Stimulated activated CD4-positive, alpha-beta T cell treated with anti-CD3 and anti-CD28 coated beads, Interleukin-4, amount 100 ng/mL, for 4 hours (primary cell): ENCODE results near the gene ACTL10.

Source experiments
- DNase-seq, 2 experiments: peaks; one replicate each; pipeline ENCODE4 v3.0.0-alpha.2; 2020

The ACTL10 gene

DNA sequence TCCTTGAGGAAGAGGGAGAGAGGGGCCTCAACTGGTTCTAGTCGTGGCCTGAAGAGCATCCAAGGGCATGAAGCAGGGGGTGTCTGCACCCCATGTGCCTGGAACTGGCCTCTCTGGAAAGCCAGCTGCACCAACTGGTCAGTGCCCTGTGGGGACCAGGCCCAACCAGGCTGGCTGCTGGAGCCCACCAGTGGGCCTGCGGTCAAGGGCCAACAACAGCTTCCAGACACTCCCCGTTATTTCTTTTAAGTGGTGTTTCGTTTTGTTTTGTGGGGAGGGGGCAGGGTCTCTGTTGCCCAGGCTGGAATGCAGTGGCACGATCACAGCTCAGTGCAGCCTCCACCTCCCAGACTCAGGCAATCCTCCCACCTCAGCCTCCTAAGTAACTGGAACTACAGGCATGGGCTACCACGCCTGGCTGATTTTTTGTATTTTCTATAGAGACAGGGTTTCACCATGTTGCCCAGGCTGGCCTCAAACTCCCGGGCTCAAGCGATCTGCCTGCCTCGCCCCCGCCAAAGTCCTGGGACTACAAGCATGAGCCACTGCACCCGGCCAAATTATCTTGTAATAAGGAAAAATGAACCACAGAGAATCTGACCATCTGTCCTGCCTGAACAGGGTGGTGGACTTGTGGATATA is 16.5 kb upstream of the ACTL10 start:
- DNase-seq: no peak

DNA sequence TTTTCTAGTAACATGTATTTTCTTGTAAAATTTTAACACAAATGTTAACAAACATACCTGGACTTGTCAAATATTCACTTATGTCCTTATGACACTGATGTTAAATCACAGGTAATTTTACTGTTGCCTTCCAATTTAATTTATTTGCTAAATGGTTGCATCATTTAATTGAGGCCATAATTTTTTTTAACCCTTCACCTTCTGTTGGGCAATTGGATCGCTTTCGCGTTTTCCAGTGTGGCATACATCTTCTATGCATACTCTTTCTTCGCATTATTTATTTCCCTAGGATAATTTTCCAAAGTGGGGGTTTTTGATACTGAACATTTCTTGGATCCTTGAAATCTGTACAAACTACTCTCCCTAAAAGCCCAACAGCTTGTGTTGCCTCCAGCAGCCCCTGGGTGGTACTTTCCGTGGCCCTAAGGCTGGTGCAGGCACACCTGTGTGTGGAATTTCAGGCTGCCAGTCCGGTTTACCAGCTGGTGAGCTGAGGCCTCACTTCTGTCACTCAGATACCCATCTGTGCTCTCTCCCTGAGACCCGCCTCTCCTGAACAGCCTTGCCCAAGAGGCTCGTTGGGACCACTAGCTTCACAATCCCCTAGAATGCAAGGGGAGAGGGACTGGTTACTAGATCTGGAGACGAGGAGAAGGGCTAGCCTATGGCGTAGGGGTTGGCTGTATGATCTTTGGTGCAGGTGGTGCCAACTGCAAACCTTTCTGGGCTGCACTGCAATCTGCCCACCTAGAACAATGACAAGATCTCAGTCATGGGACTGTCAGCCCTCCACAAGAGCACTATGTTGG is 15.8 kb upstream of the ACTL10 start:
- no peak for DNase-seq

DNA sequence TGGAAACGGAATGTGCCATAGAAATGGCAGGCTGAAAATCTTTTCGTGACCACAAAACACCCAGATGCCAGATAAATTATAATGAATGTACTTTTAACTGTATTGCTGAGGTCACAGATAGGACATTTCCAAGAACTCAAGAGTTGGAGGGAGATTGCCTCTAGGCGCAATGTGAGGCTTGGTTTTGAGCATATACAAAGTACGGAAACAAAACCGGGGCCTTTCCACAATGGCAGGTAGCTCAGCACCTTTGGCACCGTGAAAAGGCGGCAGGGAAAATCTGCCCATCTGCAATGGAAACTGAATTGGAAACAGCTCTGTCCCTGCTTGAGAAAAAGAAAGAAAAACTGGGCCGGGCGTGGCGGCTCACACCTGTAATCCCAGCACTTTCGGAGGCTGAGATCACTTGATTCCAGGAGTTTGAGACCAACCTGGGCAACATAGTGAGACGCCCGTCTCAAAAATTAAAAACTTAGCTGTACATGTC is 15.1 kb upstream of the ACTL10 start:
- DNase-seq: no peak

DNA sequence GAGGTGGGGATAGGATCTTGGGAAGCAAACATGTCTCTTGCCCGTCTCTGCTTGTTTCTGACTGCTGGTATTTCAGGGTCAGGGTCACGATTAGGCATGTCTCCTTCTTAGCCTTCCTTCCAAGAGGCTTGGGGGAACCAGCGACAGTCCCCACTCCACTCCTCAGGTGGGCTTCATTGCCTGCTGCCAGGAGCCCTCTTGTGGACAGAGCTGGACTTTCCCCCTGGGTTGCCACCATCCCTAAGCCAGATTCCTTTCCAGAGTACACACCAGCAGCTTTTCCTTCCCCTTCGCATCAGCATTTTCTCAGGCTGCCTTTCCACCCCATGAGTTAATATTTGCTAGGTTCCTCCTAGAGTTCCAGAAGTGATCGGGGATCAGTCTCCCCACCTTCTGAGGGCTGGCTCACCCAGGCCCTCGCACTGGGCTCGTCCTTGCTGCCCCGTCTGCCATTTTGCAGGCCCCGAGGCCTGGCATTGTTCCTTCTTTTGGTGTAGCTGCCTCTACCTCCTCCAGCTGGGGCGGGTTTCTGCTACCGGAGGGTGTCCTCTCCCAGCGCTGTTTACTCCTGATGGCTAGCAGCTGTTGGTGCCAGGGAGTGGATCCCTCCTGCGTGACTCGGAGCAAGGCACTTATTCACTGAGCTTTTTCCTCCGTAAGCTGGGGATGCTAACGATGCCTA is 13.4 kb upstream of the ACTL10 start:
- no peak for DNase-seq

DNA sequence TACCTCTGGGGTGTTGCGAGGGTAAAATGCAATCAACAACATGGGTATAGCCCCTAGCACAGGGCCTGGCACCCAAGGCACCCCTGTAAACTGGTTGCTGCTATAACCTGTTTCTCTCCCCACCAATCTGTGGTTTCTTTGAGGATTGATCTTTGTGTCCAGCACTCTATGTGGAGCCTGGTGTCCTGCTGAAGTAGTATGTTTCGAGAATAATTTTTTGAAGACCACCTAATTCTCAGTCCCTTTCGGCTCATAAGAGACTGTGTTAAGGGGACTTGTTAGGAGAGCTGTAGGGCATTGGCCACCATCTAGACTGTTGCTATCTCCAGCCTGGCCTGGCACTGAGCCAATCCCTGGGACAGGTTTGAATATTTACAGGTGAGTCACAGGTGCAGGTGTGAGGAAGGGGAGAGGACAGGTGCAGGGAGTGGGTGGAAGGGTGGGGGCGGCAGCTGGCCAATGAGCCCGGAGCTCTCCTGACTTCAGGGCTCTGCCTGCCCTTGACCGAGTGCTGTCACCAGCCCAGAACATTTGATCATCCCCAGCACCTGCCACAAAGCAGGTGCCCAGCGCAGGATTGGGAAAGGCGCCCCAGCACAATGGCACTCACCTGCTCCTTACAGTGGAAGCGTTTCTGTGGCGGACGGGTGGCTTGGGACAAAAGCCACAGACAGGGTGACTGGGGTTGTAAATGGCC is 12.7 kb upstream of the ACTL10 start:
- no peak for DNase-seq

DNA sequence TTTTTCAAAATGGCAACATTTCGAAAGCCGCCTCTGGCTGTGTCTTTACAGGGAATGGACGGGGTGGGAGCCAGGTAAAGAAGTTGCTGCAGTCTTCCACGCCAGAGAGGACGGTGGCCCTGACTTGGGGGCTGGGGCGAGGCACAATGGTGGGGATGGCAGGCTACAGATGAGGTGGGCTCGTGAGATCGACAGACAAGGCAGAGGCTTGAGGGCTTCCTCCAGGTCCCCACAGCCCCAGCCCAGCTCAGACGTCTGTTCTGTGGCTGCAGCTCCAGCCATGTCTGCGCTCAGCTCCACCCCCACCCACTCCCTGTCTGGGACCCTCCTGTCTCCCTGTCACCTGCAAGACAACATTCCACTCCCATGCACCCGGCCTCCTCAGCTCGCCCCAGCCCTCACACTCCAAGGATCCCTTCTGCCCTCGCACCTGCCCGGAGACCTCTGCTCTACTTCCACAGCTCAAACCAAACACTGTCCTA is 12.0 kb upstream of the ACTL10 start:
- no peak for DNase-seq

DNA sequence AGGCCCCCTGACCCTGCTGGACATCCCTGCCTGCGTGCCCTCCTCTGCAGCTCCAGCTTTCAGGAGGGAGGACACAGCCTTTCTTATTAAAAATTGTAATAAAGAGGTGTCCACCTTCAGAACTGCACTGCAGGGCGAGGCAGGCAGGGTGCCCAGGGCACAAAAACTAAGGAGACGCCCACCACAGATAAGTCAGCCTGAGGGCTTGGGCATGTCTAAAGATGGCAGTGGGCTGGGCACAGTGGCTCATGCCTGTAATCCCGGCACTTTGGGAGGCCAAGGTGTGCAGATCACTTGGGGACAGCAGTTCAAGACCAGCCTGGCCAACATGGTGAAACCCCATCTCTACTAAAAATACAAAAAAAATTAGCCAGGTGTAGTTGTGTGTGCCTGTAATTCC is 11.6 kb upstream of the ACTL10 start:
- DNase-seq: no peak

DNA sequence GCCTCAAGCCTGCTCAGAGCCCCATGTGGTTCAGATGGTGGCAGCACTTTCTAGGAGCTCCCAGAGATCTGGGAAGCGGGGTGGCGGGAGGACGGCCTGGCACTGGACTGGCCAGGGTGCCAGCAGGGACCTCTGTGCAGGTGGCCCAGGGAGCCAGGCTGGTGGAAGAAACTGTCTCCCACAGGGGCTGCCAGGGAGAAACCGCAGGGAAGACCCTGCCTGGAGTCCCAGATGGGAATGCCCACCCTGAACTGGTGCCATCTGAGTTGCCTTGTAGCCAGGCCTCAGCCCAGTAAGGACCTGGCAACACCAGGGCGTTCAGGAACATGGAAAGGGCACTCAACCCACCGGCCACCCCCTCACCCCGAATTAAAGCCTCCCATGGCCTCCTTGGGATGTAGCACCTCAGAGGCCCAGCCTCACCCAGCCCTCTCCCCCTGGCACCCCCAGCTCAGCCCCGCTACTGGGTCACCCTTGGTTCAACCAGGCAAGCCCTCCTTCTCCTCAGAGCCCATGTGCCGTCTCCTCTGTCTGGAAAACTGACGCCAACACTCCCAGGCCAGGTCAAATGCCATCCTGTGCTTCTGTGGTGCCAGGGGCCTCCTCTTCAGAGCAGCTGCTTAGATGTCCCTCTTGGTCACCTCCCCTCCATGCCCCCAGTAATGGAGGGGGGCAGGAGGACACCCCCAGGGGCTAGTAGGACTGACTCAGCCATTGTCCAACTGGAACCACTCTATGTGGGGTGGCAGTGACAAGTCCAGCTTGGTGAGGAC is 10.5 kb upstream of the ACTL10 start:
- DNase-seq: no peak

DNA sequence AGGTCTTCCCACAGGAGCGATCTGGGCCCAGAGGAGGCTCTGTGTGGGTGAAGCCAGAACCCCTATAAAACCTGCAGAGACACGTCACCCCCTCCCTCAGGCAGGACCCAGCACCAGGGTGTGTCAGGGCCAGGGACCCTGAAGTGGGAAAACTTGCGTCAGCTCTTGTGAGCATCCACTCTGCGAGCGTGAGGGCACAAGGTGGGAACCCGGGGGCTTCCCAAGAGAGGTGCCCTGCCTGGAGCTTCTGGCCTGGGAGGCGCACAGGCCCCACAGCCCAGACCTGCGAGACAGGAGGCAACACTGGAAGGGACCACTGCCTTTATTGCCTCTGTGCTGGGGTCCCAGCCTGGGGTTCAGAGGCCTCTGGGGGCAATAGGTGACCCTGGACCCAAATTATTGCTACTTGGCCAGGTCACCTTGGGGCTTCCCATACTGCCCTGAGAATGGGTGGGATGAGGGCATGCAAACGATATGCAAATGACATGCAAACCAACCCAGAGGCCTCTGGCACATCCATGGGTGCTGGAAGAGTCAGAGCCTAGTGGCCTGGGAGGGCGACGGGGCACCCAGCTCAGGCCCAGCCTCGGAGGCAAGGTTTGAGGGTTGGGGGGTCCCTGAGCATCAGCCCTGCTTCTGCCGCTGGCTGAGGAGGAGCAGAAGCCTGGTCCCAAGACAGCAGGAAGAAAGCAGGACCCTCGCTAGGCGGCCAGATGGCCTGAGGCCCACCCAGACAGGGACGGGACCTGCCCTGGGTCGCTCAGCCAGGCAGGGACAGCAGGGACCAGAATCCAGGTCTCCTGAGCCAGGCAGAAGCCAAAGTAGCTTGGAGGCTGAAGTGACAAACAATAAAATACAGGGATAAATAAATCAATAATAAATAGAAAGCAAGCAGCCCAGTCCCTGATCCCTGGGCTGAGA is 9.7 kb upstream of the ACTL10 start:
- no peak for DNase-seq

DNA sequence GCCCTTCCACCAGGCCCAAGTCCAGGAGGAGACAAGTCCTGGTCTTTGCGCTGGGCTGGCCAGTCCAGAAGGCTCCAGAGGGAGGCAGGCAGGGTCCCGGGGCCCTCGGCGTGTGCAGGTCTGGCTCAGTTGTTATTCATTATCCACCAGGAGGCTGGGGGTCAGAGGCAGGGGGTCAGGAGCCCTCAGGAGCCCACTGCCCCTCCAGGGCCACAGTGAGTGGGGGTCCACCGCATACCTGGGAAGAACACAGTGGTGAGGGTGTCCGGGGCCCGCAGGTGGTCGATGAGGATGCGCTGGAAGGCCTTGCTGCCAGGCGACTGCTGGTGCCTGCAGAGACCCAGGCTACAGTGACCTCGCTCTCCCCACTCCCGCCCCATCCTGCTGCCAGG is 9.0 kb upstream of the ACTL10 start:
- DNase-seq: no peak

DNA sequence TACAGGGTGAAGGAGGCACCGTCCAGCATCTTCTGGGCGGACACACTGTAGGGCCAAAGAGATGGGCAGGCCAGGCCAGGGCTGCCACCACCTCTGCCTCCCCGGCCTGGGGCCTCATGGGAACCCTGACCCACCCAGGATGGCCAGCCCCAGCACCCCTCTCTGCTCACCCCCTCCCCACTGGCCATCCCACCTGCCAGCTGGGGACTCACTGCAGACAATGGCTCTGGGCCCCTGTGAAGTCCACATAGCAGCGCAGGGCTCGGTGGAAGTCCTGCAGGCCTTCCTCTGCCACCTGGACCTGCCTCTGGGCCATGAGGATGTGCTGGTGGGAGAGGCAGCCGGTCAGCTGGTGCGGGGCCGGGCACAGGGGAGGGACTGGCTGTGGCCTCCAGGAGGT is 8.2 kb upstream of the ACTL10 start:
- DNase-seq: no peak

DNA sequence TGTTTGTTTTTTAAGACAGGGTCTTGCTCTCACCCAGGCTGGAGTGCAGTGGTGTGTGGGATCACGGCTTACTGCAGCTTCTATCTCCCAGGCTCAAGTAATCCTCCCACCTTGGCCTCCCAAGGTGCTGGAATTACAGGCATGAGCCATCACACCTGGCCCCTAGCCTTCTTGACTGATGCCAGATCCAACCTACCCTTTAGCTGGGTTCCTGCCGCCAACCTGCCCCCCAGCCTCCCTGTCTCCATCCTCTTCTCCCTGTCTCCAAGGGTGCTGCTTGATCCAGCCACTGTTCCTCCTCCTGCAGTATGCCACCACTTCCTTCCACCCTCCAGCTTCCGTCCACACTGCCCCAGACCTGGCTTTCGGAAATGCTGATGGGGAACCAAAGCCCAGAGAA is 7.8 kb upstream of the ACTL10 start:
- DNase-seq: no peak

DNA sequence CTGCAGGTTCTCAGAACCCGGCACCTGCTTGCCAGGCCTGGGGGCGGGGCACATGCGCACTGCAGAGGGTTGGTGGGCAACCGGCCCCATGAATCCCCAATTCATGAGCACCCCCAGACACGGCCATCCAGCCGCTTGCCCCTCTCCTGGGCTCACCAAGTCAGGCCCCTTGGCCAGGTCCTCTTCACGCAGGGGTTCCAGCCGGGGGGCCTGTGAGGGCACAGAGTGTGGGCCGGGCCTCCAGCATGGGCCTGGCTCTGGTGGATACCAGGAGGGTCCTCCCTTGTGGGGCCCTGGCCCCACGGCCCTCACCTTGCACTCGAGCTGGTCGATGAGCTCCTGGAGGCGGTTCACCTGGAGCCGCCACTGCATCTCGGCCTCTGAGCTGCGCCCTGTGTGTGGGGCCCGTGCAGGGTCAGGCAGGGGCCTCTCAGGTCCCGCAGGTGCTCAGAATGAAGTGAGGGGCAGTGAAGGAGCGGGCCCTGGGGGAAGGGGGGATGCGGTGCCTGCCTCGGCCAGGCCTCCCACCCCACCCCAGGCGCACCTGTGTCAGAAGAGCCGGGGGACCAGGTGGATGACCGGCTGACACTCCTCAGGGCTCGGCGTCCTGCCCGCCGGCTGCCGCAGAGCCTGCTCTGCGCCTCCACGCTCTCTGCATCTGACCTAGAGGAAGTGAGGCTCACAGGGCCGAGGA is 7.3 kb upstream of the ACTL10 start:
- no peak for DNase-seq

DNA sequence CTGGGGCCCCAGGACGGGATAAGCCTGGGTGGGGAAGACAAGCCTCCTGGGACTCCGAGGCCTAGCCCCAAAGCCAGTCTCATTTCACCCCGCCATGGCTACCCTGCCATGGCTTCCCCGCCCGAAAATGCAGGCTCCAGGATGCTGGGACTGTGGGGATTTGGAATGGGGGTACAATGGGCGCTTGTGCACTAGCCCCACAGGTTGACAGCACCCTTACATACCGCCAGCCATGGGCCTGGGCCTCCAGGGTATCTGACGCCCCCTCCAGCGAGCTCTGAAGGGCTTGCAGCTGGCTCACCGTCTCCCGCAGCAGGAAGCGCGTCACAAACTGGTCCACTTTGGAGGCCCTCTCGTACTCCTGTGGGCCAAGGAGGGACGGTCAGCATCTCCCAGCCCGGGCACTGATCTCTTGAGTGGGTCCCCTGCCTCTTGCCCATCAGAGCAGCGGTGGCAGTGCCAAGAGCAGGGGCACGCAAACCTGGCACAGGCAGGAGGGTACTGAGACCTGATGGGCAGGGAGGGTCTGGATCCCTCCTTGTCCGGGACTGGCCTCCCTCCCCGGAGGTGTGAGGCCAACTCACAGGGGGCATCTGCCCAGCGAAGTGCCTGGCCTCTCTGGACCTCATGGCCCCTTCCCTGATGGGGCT is 6.6 kb upstream of the ACTL10 start:
- DNase-seq: no peak

DNA sequence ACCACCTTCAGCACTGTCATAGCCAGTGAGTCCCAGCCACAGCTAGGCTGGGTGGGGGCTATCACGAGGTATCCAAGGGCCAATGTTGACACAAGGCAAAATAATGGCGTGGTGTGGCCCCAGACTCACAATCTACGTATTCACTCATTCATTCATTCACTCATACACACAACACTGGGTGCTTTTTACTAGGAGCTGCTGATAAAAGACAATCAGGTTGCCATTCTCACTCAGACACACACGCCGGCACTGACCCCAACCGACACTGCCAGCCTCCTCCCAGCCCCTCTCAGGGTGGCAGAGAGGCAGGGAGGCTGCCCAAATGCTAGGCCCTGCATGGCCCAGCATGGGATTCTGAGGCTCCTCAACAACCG is 6.1 kb upstream of the ACTL10 start:
- DNase-seq: no peak

DNA sequence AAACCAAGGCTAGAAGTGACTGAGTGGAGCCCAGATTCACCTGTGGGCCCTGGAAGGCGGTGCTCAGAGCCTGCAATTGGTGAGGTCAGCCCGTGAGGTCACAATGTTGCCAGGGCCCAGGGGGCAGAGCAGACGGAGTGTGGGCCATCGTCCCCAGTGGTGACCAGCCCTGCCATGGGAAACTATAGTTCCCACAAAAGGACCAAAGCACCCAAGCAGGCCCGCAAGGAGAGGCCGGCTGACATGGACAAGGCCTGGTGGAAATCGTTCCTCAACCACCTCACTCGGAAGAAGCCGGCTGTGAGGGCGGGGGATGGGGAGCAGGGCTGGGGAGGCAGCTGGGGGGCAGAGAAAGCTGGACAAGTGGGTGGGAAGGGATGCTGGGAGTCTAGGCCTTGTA is 4.6 kb upstream of the ACTL10 start, which contains the start of gene C20orf144:
Gene C20orf144 (plus strand): TSS at position 156 of the 400 bp plus-strand sequence. CDS start 19 bp downstream, at position 175.
- no peak for DNase-seq

DNA sequence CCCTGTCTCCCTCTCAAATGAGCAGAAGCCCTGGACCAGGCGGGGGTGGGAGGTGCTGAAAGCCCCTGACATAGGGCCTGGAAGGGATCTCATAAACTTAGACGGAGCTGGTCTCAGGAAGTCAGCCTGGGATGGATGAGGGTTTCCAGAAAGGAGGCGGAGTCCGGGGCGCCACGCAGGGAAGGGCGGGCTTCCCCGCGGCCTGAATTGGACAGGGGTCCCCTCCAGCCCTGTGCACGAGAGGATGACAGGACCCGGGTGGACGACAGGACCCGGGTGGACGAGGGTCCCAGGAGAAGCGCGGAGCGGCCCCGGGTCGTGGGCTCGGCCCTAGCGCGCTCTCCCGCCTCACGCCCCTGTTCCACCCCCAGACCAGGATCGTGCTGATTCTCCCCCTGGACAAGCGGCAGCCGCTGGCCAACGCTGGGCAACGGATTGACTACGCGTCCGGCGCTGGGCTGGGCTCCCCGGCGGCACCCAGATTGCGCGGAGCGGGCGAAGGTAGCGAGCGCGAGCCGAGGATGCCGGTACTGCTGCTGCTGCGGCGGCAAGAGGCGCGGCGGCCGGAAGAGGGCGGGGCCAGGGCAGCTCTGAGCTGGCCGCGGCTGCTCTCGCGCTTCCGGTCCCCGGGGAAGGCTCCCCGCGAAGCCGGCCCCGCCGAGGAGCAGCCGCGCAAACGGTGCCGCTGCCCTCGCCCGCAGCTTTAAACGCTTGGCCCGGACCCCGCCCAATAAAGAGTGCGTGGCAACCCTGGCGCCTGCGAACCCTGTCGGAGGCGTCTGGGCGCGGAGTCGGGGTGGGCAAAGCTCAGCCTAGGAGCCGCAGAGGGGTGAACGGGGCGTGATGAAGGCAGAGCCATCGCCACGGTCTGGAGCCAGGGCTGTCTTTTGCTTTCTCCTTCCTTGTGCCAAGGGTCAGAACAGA is 3.3 kb upstream of the ACTL10 start:
- DNase-seq: peak; percentile 78 to 85

DNA sequence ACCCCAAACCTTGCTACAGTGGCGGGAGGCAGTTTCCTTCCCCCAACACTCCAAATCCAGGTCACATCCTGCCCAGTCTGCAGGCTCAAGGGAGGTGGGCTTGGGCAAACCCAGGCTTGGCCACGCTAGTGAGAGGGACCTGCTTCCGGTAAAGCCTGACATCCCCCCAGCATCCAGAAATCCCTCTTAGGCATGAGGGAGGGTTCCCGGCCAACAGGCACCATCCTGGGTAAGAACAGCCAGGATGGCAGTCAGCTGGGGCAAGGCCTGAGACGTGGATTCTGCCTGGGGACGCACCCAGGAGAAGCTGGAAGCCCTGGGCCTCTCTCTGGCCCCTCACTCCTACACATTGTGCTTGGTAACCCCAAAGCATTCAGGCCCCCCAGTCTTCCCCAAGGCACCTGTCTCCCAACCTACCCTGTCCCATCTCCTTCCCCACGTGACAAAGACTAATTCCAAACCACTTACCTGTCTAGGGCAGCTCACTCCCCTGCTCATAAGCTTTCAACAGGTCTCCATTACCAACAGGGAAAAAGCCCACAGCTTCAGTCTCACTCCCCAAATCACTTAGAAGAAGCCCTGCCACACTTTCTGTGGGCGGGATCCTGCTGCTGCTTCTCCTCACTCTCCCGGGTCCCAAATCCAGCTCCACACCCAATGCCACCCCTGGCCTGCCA is 2.5 kb upstream of the ACTL10 start:
- DNase-seq: no peak
